HUES64 (cell line): ENCODE results near the gene SEC14L6.
"Not testable (repeated sequence)": the region's sequence is repeated elsewhere in the genome, so short reads cannot be mapped to it uniquely, and the experiment has no call there.

Experiments used
- H3K27ac ChIP-seq: 2 replicates; pipeline ENCODE4 v1.7.0; 2013; ENCODE audit warnings: low read depth, low read length, inconsistent platforms
- H3K27me3 ChIP-seq: 2 replicates; pipeline ENCODE4 v1.6.1; 2013; ENCODE audit warnings: mild to moderate bottlenecking, low read length; ENCODE audit not compliant: insufficient read depth
- H3K36me3 ChIP-seq: 2 replicates; pipeline ENCODE4 v1.6.1; 2013; ENCODE audit warnings: mild to moderate bottlenecking, low read length; ENCODE audit not compliant: insufficient read depth
- H3K4me1 ChIP-seq: 2 replicates; pipeline ENCODE4 v1.6.1; 2013; ENCODE audit warnings: mild to moderate bottlenecking, low read length, moderate library complexity; ENCODE audit not compliant: insufficient read depth
- H3K4me3 ChIP-seq: 2 replicates; pipeline ENCODE4 v1.5.1; 2013; ENCODE audit warnings: mild to moderate bottlenecking, low read length, moderate library complexity
- H3K9ac ChIP-seq: 2 replicates; pipeline ENCODE4 v1.6.1; 2013; ENCODE audit warnings: mild to moderate bottlenecking, low read depth, low read length
- H3K9me3 ChIP-seq: 2 replicates; pipeline ENCODE4 v1.6.1; 2013; ENCODE audit warnings: low read depth, low read length; ENCODE audit not compliant: insufficient read depth
- WGBS: fragments of 150-250, 120-280 bp; methylation state at CpG from one replicate; pipeline ENCODE4 v1.1.7; 2013; ENCODE audit warnings: missing lambda C conversion rate; 5-methylcytosine and 5-hydroxymethylcytosine counted together

SEC14L6 gene

GRCh38 chr22:30565341-30565740 lies 18.8 kb upstream of the SEC14L6 start:
- Histone ChIP-seq H3K9ac (no peak overlapping the region), H3K27ac (no peak overlapping the region), H3K4me1 (peaks cover 10% of the 10 kb centered on the region), H3K4me3 (no peak overlapping the region), H3K27me3 (no peaks in the 10 kb centered on the region), H3K9me3 (no peaks in the 10 kb centered on the region), H3K36me3 (no peaks in the 10 kb centered on the region)
- 90% methylated on average over 4 of the region's 4 CpGs for WGBS

DNA sequence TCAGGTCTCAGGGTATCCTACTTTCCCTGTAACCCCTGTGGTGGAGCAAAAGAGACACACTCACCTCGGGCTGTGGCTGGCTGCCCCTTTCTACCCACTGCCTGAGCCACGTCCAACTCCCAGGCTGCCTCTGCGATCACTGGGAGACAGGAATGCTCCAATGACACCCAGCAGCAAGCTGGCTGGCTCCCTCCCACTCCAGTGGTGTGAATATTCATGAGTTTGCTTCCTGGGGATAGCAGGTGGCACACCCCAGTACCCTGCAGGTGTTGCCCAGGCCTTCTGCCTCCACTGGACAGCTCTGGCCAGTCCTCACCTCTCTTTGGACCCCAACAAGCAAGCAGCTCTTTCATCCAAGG lies 18.2 kb upstream of the SEC14L6 start:
- Histone ChIP-seq H3K9ac (no peak overlapping the region), H3K4me1 (peaks cover 10% of the 10 kb centered on the region), H3K27ac (no peak overlapping the region), H3K27me3 (no peaks in the 10 kb centered on the region), H3K4me3 (no peak overlapping the region), H3K9me3 (no peaks in the 10 kb centered on the region), H3K36me3 (no peaks in the 10 kb centered on the region)
- WGBS: 37% methylated on average over 3 of the region's 3 CpGs

- H3K4me1 ChIP-seq: peaks cover 10% of the 10 kb centered on the region
- no peaks in the 10 kb centered on the region for H3K9me3 ChIP-seq
- 87% methylated on average over 8 of the region's 8 CpGs for WGBS
- no peak overlapping the region for H3K9ac ChIP-seq
- no peaks in the 10 kb centered on the region for H3K27me3 ChIP-seq
- H3K4me3 ChIP-seq: no peak overlapping the region
- H3K36me3 ChIP-seq: no peaks in the 10 kb centered on the region
- H3K27ac ChIP-seq: no peak overlapping the region
Observed at GRCh38 chr22:30564045-30564760, 17.7 kb upstream of the SEC14L6 start.

- 89% methylated on average over 6 of the region's 6 CpGs for WGBS
- Histone ChIP-seq H3K36me3 (no peaks in the 10 kb centered on the region), H3K4me3 (no peak overlapping the region), H3K4me1 (peaks cover 10% of the 10 kb centered on the region), H3K27ac (no peak overlapping the region), H3K9ac (no peak overlapping the region), H3K27me3 (no peaks in the 10 kb centered on the region), H3K9me3 (no peaks in the 10 kb centered on the region)
Observed at GRCh38 chr22:30562366-30562765, 15.8 kb upstream of the SEC14L6 start.

DNA sequence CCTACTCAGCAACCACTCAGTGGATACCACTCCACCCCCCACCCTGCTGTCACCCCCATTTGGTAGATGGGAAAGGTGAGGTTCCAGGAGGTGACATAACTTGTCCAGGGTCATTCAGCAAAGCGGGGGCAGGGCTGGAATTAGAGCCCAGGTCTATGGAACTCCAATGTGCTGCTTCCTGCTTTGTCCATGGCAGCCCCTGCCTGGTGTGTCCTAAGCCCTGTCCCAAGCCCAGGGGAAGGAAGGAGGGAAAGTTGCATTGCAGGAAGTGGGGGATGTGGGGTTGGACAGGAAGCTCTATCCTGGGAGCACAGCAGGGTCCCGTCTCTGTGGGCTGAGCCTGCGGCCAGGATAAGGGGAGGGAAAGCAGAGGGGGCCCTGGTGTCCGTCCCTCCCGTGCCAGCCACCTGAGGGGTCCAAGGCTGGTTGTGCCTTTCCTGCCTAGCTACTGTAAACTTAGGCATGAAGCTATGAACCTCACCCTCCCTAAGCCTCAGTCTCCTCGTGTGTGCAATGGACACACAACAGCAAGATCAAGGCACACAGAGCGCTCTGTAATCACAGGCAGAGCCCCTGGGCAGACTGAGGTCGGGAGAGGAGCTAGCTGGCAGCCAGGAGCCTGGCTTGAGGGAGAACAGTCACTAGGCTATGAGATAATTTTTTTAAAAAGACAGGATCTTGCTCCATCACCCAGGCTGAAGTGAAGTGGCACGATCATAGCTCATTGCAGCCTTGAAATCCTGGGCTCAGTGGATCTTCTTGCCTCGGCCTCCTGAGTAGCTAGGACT lies 15.1 kb upstream of the SEC14L6 start:
- H3K9me3 ChIP-seq: no peaks in the 10 kb centered on the region
- H3K4me3 ChIP-seq: no peak overlapping the region
- 51% methylated on average over 10 of the region's 10 CpGs for WGBS

GRCh38 chr22:30560643-30561202 lies 14.2 kb upstream of the SEC14L6 start:
- H3K36me3 ChIP-seq, H3K27ac ChIP-seq, H3K9ac ChIP-seq, H3K4me3 ChIP-seq, H3K9me3 ChIP-seq, H3K4me1 ChIP-seq, H3K27me3 ChIP-seq: not testable (repeated sequence)
- WGBS: 87% methylated on average over 11 of the region's 11 CpGs

More for the DNA sequence above, 15.1 kb upstream of the SEC14L6 start:
- Histone ChIP-seq H3K27me3 (no peaks in the 10 kb centered on the region), H3K9ac (no peak overlapping the region), H3K4me1 (peaks cover 10% of the 10 kb centered on the region), H3K27ac (no peak overlapping the region), H3K36me3 (no peaks in the 10 kb centered on the region)

DNA sequence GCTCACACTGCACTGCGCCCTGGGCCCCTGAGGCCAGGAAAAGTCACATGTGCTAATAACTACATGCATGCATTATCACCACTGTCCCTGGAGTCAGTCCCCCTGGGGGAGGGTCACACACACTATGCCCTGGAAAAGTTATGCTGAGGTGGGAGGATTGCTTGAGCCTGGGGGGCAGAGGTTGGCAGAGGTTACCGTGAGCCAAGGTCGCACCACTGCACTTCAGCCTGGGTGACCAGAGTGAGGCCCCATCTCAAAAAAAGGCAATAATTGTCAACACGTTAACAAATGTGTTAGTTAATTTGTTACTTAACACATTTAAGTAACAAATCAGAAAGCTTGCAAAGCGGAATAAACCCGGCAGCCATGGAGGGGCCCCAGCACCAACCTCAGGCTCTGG lies 13.3 kb upstream of the SEC14L6 start:
- Histone ChIP-seq H3K9ac (no peak overlapping the region), H3K36me3 (no peaks in the 10 kb centered on the region), H3K4me3 (no peak overlapping the region), H3K4me1 (peaks cover 9% of the 10 kb centered on the region), H3K9me3 (no peaks in the 10 kb centered on the region), H3K27ac (no peak overlapping the region; the same call in 1 of the 2 replicates), H3K27me3 (no peaks in the 10 kb centered on the region)
- WGBS: 82% methylated on average over 6 of the region's 6 CpGs

- no peak overlapping the region for H3K4me3 ChIP-seq
- H3K27ac ChIP-seq: no peak overlapping the region
- no peaks in the 10 kb centered on the region for H3K9me3 ChIP-seq
- peaks cover 5% of the 10 kb centered on the region; the same call in 1 of the 2 replicates for H3K4me1 ChIP-seq
- no peaks in the 10 kb centered on the region for H3K36me3 ChIP-seq
- 86% methylated on average over 8 of the region's 8 CpGs for WGBS
- no peak overlapping the region for H3K9ac ChIP-seq
- no peaks in the 10 kb centered on the region for H3K27me3 ChIP-seq
Observed at GRCh38 chr22:30557243-30557642, 10.7 kb upstream of the SEC14L6 start.

GRCh38 chr22:30556388-30556787 lies 9.8 kb upstream of the SEC14L6 start:
- Histone ChIP-seq H3K27me3 (no peaks in the 10 kb centered on the region), H3K9ac (no peak overlapping the region), H3K4me1 (peaks cover 4% of the 10 kb centered on the region; the same call in 1 of the 2 replicates), H3K9me3 (no peaks in the 10 kb centered on the region), H3K27ac (no peak overlapping the region), H3K4me3 (no peak overlapping the region), H3K36me3 (no peaks in the 10 kb centered on the region)
- 81% methylated on average over 6 of the region's 6 CpGs for WGBS

DNA sequence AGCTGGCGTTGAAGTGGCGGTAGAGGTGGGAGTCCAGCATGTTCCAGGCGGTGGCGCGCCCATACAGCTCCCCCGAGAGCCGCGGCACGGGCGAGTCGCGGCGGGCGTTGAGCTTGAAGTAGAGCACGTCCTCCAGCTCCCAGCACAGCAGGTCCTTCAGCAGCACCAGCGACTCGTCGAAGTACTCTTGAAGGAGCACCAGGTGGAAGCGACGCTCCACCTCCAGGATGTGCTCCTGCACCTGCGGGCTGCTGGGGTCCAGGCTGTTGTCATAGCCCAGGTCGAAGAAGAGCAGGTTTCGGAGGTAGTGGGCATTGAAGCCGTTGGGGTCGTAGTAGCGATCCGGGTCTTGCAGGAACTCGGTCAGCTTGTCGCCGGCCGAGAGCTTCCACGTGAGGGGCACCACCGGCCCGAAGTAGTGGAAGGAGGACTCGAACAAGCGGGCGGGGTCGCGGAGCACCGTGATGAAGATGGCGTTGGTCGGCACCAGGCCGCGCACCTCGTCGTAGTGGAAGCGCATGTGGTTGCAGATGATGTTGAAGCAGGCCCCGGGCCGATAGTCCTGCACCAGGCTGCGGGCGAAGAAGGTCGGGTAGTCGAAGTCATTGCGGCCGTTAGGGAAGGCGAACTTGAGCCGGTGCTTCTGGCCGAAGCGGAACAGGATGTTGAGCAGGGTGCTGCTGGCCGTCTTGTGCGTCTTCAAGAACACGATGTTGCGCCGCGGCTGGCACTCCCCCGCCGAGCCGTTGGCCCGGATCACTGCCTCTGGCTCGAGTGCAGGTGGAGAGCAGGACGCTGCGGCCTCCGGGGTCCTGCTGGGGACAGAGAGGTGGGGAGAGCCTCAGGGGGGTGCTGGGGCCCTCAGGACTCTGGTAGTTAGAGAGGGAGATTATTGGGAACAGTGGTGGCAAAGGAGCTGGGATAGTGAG lies 9.0 kb upstream of the SEC14L6 start:
- Histone ChIP-seq H3K4me1 (no peaks in the 10 kb centered on the region; the same call in 1 of the 2 replicates), H3K27ac (no peak overlapping the region), H3K36me3 (no peaks in the 10 kb centered on the region), H3K9me3 (no peaks in the 10 kb centered on the region), H3K4me3 (no peak overlapping the region), H3K9ac (no peak overlapping the region), H3K27me3 (no peaks in the 10 kb centered on the region)
- WGBS: 94% methylated on average over 73 of the region's 73 CpGs
